Measurements from ENCODE around the gene EIF4EBP3. TPM values are rescaled to one million over a fixed set of nuclear protein-coding genes. Genes with fewer than 3 reads are reported as not detected.

The EIF4EBP3 gene
- total RNA-seq: 0.32 and 0.86 TPM in 2 replicates

DNA sequence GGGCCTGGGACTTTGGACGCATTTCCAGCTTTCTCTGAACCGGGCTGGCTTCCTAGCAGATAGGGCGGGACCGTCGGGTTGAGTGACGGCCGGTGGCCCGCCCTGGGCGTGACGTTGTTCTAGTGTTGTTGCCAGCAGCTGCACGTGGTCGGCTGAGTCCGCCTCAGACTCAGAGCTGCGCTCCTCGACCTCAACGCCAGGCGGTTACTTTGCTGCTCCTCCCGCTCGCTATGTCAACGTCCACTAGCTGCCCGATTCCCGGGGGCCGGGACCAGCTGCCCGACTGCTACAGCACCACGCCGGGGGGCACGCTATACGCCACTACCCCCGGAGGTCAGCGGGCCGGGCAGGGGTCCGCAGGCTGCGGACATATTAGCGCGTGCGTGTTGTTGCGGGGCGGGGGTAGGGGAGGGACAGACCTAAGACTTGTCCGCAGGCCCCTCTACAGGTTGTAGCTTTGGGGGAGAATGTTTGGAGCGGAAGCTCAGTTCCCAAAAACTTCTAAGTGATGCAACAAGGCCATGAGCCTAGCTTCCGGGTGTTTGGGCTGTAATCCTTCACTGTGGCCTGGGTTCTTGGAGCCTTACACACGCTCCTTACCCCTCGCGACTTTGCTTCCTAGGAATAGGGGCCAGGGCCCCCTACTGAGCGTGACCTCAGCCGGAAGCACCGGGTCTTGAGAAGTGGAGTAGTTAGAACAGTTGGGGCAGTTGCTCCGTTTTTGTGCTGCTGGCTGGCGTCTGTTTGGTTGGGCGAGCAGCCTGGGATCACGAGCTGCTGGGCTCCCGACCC lies at the start of gene EIF4EBP3:
Gene EIF4EBP3, plus strand, starts transcription at position 155 of the 792 bp plus-strand sequence. Its CDS starts 76 bp downstream, at position 231.
- TF ChIP-seq, protein P1, sequence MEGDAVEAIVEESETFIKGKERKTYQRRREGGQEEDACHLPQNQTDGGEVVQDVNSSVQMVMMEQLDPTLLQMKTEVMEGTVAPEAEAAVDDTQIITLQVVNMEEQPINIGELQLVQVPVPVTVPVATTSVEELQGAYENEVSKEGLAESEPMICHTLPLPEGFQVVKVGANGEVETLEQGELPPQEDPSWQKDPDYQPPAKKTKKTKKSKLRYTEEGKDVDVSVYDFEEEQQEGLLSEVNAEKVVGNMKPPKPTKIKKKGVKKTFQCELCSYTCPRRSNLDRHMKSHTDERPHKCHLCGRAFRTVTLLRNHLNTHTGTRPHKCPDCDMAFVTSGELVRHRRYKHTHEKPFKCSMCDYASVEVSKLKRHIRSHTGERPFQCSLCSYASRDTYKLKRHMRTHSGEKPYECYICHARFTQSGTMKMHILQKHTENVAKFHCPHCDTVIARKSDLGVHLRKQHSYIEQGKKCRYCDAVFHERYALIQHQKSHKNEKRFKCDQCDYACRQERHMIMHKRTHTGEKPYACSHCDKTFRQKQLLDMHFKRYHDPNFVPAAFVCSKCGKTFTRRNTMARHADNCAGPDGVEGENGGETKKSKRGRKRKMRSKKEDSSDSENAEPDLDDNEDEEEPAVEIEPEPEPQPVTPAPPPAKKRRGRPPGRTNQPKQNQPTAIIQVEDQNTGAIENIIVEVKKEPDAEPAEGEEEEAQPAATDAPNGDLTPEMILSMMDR (IDR thresholded peaks at IDR 0.05; ENCODE audit: insufficient read depth, low read depth, low read length): peak; percentile 63
- peak within 1 kb of the TSS; percentile 51 for H3K4me3 ChIP-seq (ENCODE audit: low read depth, low read length)
- DNase-seq (ENCODE audit: low read depth): peak; percentile 96

DNA sequence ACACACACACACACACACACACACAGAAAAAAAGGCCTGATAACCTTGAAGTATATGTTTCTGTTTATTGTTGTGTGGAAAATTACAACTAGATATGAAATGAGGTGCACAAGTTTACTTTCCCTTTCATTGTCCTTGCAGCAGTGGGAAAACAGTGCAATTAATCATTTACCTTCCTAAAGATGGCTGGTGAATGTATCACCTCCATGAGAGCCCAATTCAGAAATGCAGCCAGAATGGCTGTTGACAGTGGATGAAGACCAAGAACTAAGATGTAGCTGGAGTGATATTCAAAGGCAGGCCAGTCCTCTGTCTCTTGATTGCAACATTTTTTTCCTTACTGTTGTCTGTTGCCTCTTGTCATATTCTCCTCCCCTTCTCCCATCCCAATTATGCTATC lies 49.6 kb upstream of the EIF4EBP3 start:
- no peak for DNase-seq (ENCODE audit: low read depth)
- no peak overlapping the region for H3K4me3 ChIP-seq (ENCODE audit: low read depth, low read length)
- TF ChIP-seq, protein P1 (IDR thresholded peaks at IDR 0.05; ENCODE audit: insufficient read depth, low read depth, low read length): no peak

DNA sequence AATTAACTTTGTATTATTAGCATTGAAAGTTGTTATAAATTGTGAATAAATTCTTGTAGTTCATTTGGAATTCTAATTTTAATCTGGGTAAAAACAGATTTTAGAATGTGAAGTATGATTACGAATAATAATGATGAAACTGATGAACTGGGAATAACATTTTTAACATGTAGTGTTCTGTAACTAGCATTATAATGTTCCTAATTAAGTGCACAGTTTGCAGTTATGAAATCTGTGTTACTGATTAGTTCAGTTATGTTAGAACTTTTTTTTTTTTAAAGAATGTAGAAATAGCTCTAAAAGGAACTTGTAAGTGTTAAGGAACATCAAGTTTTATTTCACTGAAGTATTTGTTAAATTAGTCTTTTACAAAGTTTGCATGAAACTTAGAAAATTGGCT lies 48.9 kb upstream of the EIF4EBP3 start:
- no peak overlapping the region for H3K4me3 ChIP-seq (ENCODE audit: low read depth, low read length)
- TF ChIP-seq, protein P1 (IDR thresholded peaks at IDR 0.05; ENCODE audit: insufficient read depth, low read depth, low read length): no peak
- DNase-seq (ENCODE audit: low read depth): no peak

DNA sequence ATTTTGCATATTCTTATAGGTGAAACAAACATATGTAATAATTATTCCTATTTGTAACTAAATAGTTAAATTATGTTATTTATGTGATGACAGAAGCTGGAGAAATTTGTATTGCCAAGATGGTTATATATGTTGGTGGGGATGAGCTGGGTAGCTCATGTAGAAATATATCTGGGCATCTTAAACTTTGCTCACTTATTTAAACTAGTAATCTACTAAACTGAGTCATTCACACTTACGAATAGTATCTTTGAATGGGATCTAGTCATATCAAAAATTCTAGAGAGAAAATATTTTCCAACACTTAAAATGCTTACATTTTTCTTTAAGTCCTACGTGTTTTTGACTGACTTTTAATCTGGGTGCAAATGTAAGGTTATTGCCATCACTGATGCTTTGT lies 44.6 kb upstream of the EIF4EBP3 start:
- TF ChIP-seq, protein P1 (IDR thresholded peaks at IDR 0.05; ENCODE audit: insufficient read depth, low read depth, low read length): no peak
- no peak for DNase-seq (ENCODE audit: low read depth)
- H3K4me3 ChIP-seq (ENCODE audit: low read depth, low read length): no peak overlapping the region

DNA sequence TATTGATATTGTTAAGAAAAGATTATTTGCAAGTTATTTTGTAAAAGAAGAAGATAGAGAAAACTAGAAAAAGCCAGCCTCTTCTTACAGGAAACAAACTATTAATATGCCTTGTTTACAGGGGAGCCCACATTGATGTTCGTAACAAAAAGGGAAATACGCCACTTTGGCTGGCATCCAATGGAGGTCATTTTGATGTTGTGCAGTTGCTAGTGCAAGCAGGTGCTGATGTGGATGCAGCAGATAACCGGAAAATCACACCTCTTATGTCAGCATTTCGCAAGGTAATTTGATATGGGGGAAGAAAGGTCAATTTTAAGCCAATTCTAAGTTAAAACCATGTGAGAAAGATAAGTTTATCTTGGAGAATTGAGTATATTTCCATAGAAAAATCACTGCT lies 37.6 kb upstream of the EIF4EBP3 start:
- TF ChIP-seq, protein P1 (IDR thresholded peaks at IDR 0.05; ENCODE audit: insufficient read depth, low read depth, low read length): no peak
- no peak overlapping the region for H3K4me3 ChIP-seq (ENCODE audit: low read depth, low read length)
- no peak for DNase-seq (ENCODE audit: low read depth)

DNA sequence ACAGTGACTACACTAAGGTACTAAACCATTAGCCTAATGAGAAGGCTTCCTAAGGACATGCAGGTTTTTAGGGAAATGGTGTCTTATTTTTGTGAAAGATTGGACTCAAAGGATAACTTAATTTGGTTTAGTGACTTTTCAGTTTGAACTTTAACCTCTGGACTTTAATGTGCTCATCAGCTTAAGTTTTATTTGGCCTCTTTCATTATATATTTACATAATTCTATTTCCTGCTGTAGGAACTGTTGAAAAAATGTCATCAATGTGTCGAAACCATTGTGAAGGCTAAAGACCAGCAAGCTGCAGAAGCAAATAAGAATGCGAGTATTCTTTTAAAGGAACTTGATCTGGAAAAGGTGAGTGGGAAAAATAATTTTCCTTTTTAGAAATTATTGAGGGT lies 34.3 kb upstream of the EIF4EBP3 start:
- TF ChIP-seq, protein P1 (IDR thresholded peaks at IDR 0.05; ENCODE audit: insufficient read depth, low read depth, low read length): no peak
- no peak overlapping the region for H3K4me3 ChIP-seq (ENCODE audit: low read depth, low read length)
- DNase-seq (ENCODE audit: low read depth): no peak
